Activated CD4-positive, alpha-beta T cell treated with anti-CD3 and anti-CD28 coated beads, Interleukin-2, amount 50 U/mL, for 1 hour (primary cell): ENCODE data around the gene GRM6.

Experiments
- DNase-seq: peaks from one replicate; pipeline ENCODE4 v3.0.0-alpha.2; 2020

The GRM6 gene

DNA sequence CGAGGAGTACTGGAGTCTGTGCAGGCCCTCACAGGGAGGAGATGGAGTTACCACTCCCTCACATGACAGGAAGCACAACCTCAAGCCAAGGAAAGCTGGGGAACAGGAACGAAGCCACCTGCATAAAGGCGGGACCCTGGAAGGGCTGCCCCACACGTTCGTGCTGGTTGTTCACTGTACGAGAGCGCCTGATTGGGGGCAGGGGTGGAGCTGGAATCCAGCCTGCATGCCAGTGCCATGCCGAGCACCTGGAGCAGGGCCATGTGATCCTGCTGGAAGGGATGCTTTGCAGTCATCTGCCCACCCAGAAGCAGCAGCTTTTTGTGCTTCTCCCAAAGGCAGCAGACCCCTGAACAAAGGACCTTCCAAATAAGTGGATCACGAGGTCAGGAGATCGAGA lies 11.4 kb downstream of the GRM6 start:
- no peak for DNase-seq

DNA sequence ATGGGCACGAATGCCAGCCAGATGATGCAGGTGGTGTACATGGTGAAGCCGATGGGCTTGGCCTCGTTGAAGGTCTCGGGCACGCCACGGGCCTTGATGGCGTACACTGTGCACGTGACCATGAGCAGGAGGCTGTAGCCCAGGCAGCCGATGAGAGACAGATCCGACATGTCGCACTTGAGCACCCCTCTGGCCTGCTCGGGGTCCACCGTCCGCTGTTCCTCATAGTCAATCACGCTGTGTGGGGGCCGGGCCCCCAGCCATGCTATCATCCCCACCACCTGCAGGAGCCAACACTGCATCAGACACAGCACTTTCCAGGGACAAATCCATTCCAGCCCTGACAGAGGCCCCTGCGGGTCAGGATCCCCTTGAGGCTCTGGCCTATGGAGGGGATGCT lies 12.2 kb downstream of the GRM6 start:
- no peak for DNase-seq

DNA sequence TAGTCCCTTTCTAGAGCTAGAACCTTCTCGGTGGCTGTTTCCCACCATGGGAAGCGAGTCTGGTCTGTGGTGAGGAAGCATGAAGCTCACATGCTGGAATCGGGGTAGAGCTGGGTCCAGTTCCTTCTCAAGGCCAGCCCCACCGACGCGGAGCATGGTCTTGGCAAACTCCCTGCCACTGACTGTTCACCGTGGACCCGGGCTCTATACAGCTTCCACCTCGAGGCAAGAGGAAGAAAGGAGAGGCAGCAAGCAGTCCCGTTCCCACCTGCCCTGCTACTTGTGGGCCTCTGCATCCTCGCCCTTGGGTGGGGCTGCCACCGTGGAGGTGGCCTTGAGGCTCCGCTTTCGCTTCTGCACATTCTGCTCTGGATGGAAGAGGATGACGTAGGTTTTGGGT lies 13.7 kb downstream of the GRM6 start:
- DNase-seq: no peak

DNA sequence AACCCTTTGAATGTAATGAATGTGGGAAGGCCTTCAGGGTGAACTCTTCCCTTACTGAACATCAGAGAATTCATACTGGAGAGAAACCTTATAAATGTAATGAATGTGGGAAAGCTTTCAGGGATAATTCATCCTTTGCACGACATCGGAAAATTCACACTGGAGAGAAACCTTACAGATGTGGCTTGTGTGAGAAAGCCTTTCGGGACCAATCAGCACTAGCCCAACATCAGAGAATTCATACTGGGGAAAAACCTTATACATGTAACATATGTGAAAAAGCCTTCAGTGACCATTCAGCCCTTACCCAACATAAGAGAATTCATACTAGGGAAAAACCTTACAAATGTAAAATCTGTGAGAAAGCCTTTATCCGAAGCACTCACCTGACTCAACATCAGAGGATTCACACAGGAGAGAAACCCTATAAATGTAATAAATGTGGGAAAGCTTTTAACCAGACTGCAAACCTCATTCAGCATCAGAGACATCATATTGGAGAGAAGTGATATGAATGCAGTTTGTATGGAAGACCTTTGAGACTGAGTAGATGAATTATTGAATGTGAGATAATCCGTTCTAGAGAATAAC lies 29.6 kb downstream of the GRM6 start:
- no peak for DNase-seq

DNA sequence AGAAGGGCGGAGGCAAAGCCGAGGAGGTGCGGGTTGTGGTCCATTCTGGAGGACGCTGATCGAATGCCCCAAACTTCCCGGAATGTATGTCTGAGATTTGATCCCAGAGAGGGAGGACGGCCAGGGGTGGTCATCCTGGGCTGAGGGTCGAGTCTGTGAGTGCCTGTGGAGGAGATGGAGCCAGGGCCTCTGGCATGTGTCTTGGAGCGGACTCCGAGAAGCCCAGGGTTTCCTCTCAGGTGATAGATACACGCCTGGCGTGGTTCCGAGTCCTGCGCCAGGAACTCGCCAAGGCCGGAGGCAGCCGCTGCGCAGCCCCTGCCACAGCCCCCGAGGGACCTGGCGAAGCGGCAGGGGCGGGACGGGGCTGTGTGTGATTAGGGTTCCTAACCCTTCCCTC lies 53.8 kb downstream of the GRM6 start:
- DNase-seq: no peak

DNA sequence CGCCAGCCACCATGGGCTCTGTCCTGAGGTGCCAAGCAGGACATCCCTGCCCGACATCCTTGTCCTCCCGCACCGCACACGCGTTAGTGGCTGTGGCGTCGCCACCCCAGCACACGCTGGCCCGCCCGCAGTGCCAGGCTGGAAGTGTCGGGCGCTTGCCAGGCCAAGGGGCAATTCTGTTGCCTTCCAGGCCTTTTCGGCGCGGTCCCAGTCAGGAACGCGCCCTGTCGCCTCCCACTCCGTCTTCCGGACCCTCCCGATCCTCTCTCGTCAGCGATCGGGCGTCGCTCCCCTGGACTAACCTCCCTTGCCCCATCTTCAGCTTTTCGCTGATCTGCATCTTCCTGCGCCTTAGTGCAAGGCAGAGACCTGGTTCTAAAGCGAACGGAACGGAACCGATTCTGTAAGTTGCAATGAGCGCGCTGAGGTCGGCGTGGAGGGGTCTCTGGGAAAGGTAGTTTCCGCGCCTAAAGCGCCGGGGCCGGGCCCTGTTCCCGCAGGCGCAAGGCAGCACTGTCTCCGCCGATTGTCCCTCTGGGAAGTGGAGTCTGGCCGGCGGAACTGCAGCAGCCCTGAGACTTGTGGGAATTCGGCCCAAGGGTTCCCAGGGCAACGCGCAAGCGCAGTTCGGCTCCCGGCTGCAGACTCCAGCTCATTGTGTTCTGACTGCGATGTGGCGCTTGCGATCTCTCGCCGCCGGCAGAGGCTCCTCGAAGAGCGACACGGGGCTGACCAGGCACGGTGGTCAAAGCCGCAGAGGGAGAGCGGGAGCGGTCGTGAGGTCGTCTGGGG lies 54.4 kb downstream of the GRM6 start, which contains the start of gene ZNF454:
ZNF454 (plus strand) TSS at position 630 of the 792 bp plus-strand sequence. CDS start 1,594 bp downstream, outside the sequence.
- DNase-seq: no peak

DNA sequence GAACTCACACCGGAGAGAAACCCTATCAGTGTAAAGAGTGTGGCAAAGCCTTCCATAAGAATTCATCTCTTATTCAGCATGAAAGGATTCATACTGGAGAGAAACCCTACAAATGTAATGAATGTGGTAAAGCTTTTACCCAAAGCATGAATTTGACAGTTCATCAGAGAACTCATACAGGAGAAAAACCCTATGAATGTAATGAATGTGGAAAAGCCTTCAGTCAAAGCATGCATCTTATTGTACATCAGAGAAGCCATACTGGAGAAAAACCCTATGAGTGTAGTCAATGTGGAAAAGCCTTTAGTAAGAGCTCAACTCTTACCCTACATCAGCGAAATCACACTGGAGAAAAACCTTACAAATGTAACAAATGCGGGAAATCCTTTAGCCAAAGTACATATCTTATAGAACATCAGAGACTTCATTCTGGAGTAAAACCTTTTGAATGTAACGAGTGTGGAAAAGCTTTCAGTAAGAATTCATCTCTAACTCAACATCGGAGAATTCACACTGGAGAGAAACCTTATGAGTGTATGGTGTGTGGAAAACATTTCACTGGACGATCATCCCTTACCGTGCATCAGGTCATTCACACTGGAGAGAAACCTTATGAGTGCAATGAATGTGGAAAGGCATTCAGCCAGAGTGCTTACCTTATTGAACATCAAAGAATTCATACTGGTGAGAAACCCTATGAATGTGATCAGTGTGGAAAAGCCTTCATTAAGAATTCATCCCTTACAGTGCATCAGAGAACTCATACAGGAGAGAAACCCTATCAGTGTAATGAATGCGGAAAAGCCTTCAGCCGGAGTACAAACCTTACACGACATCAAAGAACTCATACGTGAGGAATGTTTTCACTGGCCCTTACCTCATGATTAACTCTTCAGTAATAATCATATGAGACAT lies 63.0 kb downstream of the GRM6 start:
- no peak for DNase-seq
